Kidney epithelial cell (primary cell): ENCODE results near the gene MED13L. TPM values are rescaled to one million over a fixed set of nuclear protein-coding genes. Genes with fewer than 3 reads are reported as not detected.

Experiments
- DNase-seq: peaks from one replicate; pipeline ENCODE4 v3.0.0-alpha.2; 2010; ENCODE audit warnings: low read depth
- H3K27me3 ChIP-seq: 2 replicates; pipeline ENCODE4 v1.6.0; 2011; ENCODE audit warnings: low read length; ENCODE audit not compliant: control insufficient read depth, insufficient read depth
- H3K36me3 ChIP-seq: 2 replicates; pipeline ENCODE4 v1.5.1; 2011; ENCODE audit warnings: low read length; ENCODE audit not compliant: control insufficient read depth, insufficient read depth
- H3K4me3 ChIP-seq: 2 replicates; pipeline ENCODE4 v1.5.1; 2011; ENCODE audit warnings: low read depth, mild to moderate bottlenecking, control low read depth, low read length
- total RNA-seq: library from RNA; depleted of rRNA; stranded (reverse); fragments of >200 nt; gene quantifications from 2 replicates; pipeline ENCODE4 v1.2.3, GENCODE V29; 2015
- TF ChIP-seq, protein P1 (sequence below): IDR thresholded peaks from 2 replicates; pipeline ENCODE4 v1.5.1; 2011; ENCODE audit warnings: mild to moderate bottlenecking, moderate library complexity, low read length, control low read depth, inconsistent platforms; ENCODE audit not compliant: insufficient read depth, poor library complexity, severe bottlenecking

The MED13L gene
- total RNA-seq, 1 donor from 2014 or later, result 45.9 TPM

DNA sequence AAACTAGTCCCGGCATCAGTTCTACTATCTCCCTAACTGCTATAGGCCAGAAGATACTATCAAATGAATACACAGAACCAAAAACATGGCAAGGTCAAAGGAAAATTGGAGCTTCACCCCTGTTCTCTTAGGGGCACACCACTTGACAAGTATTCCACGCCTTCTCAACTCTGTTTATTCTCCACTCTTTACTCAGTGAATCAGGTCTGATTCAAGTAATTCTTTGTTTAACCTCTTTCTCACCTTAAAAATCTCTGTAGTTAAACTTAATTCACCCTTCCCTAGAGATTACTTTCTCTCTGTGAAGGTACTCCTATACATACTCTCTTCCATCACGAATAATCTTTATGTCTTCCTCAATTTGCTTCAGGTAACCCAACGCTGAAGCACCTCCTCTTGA lies 248.9 kb downstream of the MED13L start:
- H3K36me3 ChIP-seq, result no peaks in the 10 kb centered on the region
- DNase-seq, result no peak
- H3K27me3 ChIP-seq, result no peaks in the 10 kb centered on the region
- H3K4me3 ChIP-seq, result no peak overlapping the region
- TF ChIP-seq, protein P1, sequence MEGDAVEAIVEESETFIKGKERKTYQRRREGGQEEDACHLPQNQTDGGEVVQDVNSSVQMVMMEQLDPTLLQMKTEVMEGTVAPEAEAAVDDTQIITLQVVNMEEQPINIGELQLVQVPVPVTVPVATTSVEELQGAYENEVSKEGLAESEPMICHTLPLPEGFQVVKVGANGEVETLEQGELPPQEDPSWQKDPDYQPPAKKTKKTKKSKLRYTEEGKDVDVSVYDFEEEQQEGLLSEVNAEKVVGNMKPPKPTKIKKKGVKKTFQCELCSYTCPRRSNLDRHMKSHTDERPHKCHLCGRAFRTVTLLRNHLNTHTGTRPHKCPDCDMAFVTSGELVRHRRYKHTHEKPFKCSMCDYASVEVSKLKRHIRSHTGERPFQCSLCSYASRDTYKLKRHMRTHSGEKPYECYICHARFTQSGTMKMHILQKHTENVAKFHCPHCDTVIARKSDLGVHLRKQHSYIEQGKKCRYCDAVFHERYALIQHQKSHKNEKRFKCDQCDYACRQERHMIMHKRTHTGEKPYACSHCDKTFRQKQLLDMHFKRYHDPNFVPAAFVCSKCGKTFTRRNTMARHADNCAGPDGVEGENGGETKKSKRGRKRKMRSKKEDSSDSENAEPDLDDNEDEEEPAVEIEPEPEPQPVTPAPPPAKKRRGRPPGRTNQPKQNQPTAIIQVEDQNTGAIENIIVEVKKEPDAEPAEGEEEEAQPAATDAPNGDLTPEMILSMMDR, result no peak

DNA sequence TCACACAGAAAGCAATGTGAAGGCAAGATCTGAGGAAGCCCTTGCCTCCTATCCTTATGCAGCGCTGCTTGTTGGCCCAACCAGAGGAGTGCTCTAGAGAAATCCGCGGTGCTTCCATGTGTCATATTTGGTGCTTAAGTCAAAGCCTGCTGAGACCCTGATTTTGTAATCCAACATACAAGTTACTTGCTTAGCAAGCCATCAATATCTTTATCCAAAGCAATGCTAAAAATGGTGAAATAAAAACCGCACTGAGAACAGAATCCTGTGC lies 250.0 kb downstream of the MED13L start:
- TF ChIP-seq, protein P1, result no peak
- H3K36me3 ChIP-seq, result no peaks in the 10 kb centered on the region

DNA sequence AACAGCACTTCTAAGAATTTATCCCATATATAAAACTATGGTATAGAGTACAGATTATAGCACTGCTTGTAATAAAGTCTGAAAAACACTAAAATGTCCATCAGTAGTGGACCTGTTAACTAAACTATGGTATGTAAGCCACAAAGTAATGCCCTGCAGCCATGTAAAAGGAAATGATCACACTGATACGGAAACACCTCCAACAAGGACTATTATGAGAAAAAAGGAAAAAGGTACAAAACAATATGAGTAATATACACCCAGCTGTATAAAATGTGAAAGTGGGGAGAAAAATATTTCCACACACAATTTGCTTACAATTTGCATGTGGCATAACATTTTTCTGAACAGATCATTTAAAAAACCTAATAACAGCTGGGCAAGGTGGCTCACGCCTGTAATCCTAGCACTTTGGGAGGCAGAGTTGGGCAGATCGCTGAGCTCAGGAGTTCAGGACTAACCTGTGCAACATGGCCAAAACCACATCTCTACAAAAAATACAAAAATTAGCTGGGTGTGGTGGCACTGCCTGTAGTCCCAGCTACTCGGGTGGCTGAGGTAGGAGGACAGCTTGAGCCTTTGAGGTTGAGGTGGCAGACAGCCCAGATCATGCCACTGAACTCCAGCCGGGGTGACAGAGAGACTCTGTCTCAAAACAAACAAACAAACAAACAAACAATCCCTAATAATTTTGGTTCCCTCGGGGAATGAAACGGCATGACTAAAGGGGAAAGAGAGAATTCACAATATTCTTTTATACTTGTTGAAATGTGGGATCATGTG lies 250.5 kb downstream of the MED13L start:
- TF ChIP-seq, protein P1, result no peak
- Histone ChIP-seq H3K36me3 (no peaks in the 10 kb centered on the region), H3K4me3 (no peak overlapping the region), H3K27me3 (no peaks in the 10 kb centered on the region)
- no peak for DNase-seq

More for the DNA sequence above, 250.0 kb downstream of the MED13L start:
- Histone ChIP-seq H3K4me3 (no peak overlapping the region), H3K27me3 (no peaks in the 10 kb centered on the region)
- DNase-seq, result no peak

DNA sequence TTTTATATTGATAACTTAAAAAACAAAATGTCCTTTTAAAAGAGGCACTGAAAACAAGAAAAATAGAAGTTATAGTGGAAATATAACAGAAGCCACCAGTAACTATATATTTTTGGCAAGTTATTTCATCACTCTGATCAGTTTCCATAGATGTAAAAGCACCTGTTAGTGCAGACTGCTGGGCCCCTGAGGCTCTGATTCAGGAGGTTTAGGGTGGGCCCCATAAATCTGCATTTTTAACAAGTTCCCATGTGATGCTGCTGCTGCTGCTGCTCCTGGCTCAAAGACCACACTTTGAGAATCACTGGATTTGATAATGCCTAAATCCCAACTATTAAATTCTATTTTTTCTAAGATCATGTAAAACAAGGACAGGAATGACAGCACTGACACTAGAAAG lies 251.1 kb downstream of the MED13L start:
- Histone ChIP-seq H3K27me3 (no peaks in the 10 kb centered on the region), H3K36me3 (no peaks in the 10 kb centered on the region), H3K4me3 (no peak overlapping the region)
- TF ChIP-seq, protein P1, result no peak
- no peak for DNase-seq

DNA sequence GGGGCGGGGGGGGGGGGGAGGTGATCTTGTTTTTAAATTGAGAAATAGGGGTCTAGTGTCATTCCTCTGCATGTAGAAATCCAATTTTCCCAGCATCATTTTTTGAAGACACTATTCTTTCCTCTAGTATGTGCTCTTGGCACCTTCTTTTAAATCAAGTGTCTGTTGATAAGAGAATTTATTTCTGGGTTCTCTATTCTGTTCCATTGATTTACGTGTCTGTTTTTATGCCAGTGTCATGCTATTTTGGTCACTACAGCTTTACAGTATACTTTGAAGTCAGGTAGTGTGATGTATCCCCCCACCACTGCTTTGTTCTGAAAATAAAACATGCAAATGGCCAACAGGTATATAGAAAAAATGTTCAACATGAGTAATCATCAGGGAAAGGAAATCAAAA lies 252.7 kb downstream of the MED13L start:
- Histone ChIP-seq H3K36me3 (no peaks in the 10 kb centered on the region), H3K27me3 (no peaks in the 10 kb centered on the region), H3K4me3 (no peak overlapping the region)
- DNase-seq, result no peak
- TF ChIP-seq, protein P1, result no peak

DNA sequence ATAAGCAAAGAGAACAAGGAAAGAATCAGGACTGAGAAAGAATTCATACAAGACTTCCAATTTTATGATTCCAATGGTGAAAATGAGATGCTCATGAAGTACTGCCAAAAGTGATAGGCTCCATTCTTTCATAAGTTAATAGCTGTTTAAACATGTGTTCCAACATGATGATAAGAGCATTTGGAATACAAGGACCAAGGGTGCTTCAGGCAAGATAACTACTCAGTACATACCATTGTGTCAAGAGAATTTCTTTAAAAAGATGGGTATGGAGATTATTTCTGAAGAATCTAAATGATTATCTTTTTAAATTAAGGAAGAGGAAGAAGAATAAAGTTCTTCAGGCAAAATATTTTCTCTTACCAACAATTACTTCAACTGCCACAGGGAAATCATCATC lies 258.1 kb downstream of the MED13L start:
- no peaks in the 10 kb centered on the region for H3K36me3 ChIP-seq
- TF ChIP-seq, protein P1, result no peak
- no peak for DNase-seq

More for the DNA sequence above, 258.1 kb downstream of the MED13L start:
- no peak overlapping the region for H3K4me3 ChIP-seq
- H3K27me3 ChIP-seq, result no peaks in the 10 kb centered on the region
